GM12878 (cell line): ENCODE results near the gene S100A2. TPM values are rescaled to one million over a fixed set of nuclear protein-coding genes. Genes with fewer than 3 reads are reported as not detected.

Experiments used
- BHLHE40 ChIP-seq, 2 experiments: fragments of 450-650 bp in 1 of 2; IDR thresholded peaks; 2 replicates each; pipeline ENCODE4 v1.6.1; 2011 to 2017; ENCODE audit warnings: low read depth in 2 of 2, borderline replicate concordance in 1 of 2, improper control_type of control experiment in 1 of 2, low read length in 1 of 2, mild to moderate bottlenecking in 1 of 2
- CBX5 ChIP-seq: sonication (generic); IDR thresholded peaks from 2 replicates; pipeline ENCODE4 v1.6.1; 2016; ENCODE audit warnings: low read depth, moderate library complexity, mild to moderate bottlenecking, inconsistent platforms
- CEBPB ChIP-seq, 2 experiments: fragments of 150-350 bp in 1 of 2; IDR thresholded peaks; 2 replicates each; pipeline ENCODE4 v1.6.1; 2012 to 2014; ENCODE audit warnings: low read depth in 2 of 2, low read length in 2 of 2, borderline replicate concordance in 1 of 2, inconsistent platforms in 1 of 2
- CHD2 ChIP-seq: IDR thresholded peaks from 2 replicates; pipeline ENCODE4 v1.6.1; 2011; ENCODE audit warnings: low read depth, low read length, improper control_type of control experiment, borderline replicate concordance
- HCFC1 ChIP-seq: fragments of 150-350 bp; IDR thresholded peaks from 2 replicates; pipeline ENCODE4 v1.6.1; 2014; ENCODE audit warnings: low read length
- HDGF ChIP-seq: fragments of 450-650 bp; IDR thresholded peaks from 2 replicates; pipeline ENCODE4 v1.6.1; 2016; ENCODE audit warnings: antibody characterized with exemption
- IKZF2 ChIP-seq, 2 experiments: fragments of 450-650 bp; IDR thresholded peaks; 2 replicates each; pipeline ENCODE4 v1.6.1; 2017; ENCODE audit warnings: mild to moderate bottlenecking in 2 of 2, moderate library complexity in 2 of 2
- MXI1 ChIP-seq: fragments of 150-350 bp; IDR thresholded peaks from 2 replicates; pipeline ENCODE4 v1.6.1; 2011; ENCODE audit warnings: low read depth, mild to moderate bottlenecking, inconsistent platforms, low read length, improper control_type of control experiment
- PML ChIP-seq: IDR thresholded peaks from 2 replicates; pipeline ENCODE4 v1.6.1; 2012; ENCODE audit warnings: low read length, inconsistent platforms
- POLR2AphosphoS5 ChIP-seq: IDR thresholded peaks from 2 replicates; pipeline ENCODE4 v1.6.1; 2011; ENCODE audit warnings: mild to moderate bottlenecking, low read length, inconsistent platforms
- SMAD5 ChIP-seq: IDR thresholded peaks from 2 replicates; pipeline ENCODE4 v1.6.1; 2016; ENCODE audit warnings: antibody characterized with exemption, low read depth
- SPI1 ChIP-seq: IDR thresholded peaks from 2 replicates; pipeline ENCODE4 v1.6.1; 2011; ENCODE audit warnings: low read depth, mild to moderate bottlenecking, low read length, moderate library complexity, borderline replicate concordance; ENCODE audit not compliant: insufficient read depth
- TARDBP ChIP-seq: IDR thresholded peaks from 2 replicates; pipeline ENCODE4 v1.6.1; 2016; ENCODE audit warnings: borderline replicate concordance
- YY1 ChIP-seq: IDR thresholded peaks from 2 replicates; pipeline ENCODE4 v1.6.1; 2011; ENCODE audit warnings: low read depth, mild to moderate bottlenecking, low read length
- ZNF217 ChIP-seq: fragments of 450-650 bp; IDR thresholded peaks from 2 replicates; pipeline ENCODE4 v1.6.1; 2017; ENCODE audit warnings: antibody characterized with exemption, mild to moderate bottlenecking
- ZSCAN29 ChIP-seq: fragments of 450-650 bp; IDR thresholded peaks from 2 replicates; pipeline ENCODE4 v1.6.1; 2017; ENCODE audit warnings: mild to moderate bottlenecking, moderate library complexity
- polyA plus RNA-seq, 11 experiments: library from polyadenylated mRNA; depleted of rRNA in 4 of 11; unstranded in 6 of 11; stranded (reverse) in 5 of 11; fragments of >200 nt; fragmentation: Nextera tagmentation in 4 of 11; fragmentation: Illumina TruSeq in 1 of 11; extraction: Ambion mirVana in 4 of 11; extraction: Trizol in 1 of 11; gene quantifications; 1 replicate in 1 of 11; 2 replicates in 10 of 11; pipeline versions ENCODE4 v1.2.1 to v1.2.3, GENCODE V29; 2011 to 2016; ENCODE audit warnings: inconsistent platforms in 2 of 11, missing spikeins in 2 of 11, low read depth in 1 of 11
- total RNA-seq, 4 experiments: library from RNA; depleted of rRNA in 3 of 4; stranded (reverse); fragments of >200 nt in 3 of 4; fragmentation: Illumina TruSeq in 1 of 4; extraction: Trizol in 1 of 4; gene quantifications; 2 replicates each; pipeline versions ENCODE4 v1.2.1 to v1.2.3, GENCODE V29; 2013 to 2021
- TF ChIP-seq, protein P1 (sequence below): fragments of 450-650 bp; formaldehyde crosslinking; IDR thresholded peaks from 2 replicates; pipeline ENCODE4 v1.5.0; 2022; ENCODE audit warnings: mild to moderate bottlenecking, missing genetic modification characterization
- TF ChIP-seq, protein P2 (sequence below): fragments of 450-650 bp; conservative IDR thresholded peaks from 2 replicates; pipeline ENCODE4 v1.6.1; 2017; ENCODE audit warnings: mild to moderate bottlenecking, moderate library complexity
- TF ChIP-seq, protein P3 (sequence below): fragments of 450-650 bp; IDR thresholded peaks from 2 replicates; pipeline ENCODE4 v1.6.1; 2016; ENCODE audit warnings: mild to moderate bottlenecking
- TF ChIP-seq, protein P4 (sequence below): fragments of 450-650 bp; IDR thresholded peaks from 2 replicates; pipeline ENCODE4 v1.6.1; 2017; ENCODE audit warnings: antibody characterized with exemption, mild to moderate bottlenecking, moderate library complexity
- TF ChIP-seq, protein P5 (sequence below): IDR thresholded peaks from 2 replicates; pipeline ENCODE4 v1.6.1; 2011; ENCODE audit warnings: low read depth, low read length, improper control_type of control experiment, borderline replicate concordance

Gene S100A2
- total and polyA plus RNA-seq, 10 of the 15 experiments (the other 5 are each of a cell fraction or from before 2014, with no cell fraction given), result 0.11 to 1.5 (median 0.59) TPM; not detected in 2

DNA sequence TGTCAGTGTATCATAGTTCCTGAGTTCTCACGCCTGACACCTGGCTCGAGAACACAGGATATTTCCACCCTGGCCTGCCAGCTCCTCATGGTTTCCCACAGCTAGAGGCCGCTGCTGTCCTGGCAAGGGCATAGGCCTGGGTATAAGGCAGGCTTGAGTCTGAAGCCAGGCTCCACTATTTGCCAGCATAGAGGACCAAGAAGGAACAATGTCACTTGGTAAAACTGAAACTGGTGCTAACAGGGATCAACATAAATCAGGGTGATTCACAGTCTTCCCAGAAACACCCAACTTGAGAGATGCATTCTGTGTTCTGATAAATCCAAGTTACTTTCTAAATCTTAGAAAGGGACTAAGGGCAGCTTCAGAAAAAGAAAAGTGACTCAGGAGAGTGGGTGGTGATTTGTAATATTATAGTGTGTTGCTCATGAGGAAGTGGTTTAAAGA lies 6.9 kb upstream of the S100A2 start (continued):
- TF ChIP-seq, protein P1, sequence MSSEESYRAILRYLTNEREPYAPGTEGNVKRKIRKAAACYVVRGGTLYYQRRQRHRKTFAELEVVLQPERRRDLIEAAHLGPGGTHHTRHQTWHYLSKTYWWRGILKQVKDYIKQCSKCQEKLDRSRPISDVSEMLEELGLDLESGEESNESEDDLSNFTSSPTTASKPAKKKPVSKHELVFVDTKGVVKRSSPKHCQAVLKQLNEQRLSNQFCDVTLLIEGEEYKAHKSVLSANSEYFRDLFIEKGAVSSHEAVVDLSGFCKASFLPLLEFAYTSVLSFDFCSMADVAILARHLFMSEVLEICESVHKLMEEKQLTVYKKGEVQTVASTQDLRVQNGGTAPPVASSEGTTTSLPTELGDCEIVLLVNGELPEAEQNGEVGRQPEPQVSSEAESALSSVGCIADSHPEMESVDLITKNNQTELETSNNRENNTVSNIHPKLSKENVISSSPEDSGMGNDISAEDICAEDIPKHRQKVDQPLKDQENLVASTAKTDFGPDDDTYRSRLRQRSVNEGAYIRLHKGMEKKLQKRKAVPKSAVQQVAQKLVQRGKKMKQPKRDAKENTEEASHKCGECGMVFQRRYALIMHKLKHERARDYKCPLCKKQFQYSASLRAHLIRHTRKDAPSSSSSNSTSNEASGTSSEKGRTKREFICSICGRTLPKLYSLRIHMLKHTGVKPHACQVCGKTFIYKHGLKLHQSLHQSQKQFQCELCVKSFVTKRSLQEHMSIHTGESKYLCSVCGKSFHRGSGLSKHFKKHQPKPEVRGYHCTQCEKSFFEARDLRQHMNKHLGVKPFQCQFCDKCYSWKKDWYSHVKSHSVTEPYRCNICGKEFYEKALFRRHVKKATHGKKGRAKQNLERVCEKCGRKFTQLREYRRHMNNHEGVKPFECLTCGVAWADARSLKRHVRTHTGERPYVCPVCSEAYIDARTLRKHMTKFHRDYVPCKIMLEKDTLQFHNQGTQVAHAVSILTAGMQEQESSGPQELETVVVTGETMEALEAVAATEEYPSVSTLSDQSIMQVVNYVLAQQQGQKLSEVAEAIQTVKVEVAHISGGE (CRISPR knock-in tag), result no peak
- no peak for TF ChIP-seq ZSCAN29
- 0 out of 2 replicates have a peak, but pooled peaks have one; percentile 21 for TF ChIP-seq HCFC1
- TF ChIP-seq POLR2AphosphoS5, result no peak
- TF ChIP-seq CHD2, result no peak
- TF ChIP-seq MXI1, result no peak
- peak; percentile 54; the same call in 1 of the 2 replicates for TF ChIP-seq YY1
- TF ChIP-seq, protein P2, sequence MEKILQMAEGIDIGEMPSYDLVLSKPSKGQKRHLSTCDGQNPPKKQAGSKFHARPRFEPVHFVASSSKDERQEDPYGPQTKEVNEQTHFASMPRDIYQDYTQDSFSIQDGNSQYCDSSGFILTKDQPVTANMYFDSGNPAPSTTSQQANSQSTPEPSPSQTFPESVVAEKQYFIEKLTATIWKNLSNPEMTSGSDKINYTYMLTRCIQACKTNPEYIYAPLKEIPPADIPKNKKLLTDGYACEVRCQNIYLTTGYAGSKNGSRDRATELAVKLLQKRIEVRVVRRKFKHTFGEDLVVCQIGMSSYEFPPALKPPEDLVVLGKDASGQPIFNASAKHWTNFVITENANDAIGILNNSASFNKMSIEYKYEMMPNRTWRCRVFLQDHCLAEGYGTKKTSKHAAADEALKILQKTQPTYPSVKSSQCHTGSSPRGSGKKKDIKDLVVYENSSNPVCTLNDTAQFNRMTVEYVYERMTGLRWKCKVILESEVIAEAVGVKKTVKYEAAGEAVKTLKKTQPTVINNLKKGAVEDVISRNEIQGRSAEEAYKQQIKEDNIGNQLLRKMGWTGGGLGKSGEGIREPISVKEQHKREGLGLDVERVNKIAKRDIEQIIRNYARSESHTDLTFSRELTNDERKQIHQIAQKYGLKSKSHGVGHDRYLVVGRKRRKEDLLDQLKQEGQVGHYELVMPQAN, result no peak
- TF ChIP-seq PML, result no peak
- TF ChIP-seq, protein P3, sequence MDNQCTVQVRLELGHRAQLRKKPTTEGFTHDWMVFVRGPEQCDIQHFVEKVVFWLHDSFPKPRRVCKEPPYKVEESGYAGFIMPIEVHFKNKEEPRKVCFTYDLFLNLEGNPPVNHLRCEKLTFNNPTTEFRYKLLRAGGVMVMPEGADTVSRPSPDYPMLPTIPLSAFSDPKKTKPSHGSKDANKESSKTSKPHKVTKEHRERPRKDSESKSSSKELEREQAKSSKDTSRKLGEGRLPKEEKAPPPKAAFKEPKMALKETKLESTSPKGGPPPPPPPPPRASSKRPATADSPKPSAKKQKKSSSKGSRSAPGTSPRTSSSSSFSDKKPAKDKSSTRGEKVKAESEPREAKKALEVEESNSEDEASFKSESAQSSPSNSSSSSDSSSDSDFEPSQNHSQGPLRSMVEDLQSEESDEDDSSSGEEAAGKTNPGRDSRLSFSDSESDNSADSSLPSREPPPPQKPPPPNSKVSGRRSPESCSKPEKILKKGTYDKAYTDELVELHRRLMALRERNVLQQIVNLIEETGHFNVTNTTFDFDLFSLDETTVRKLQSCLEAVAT, result no peak
- TF ChIP-seq, protein P4, sequence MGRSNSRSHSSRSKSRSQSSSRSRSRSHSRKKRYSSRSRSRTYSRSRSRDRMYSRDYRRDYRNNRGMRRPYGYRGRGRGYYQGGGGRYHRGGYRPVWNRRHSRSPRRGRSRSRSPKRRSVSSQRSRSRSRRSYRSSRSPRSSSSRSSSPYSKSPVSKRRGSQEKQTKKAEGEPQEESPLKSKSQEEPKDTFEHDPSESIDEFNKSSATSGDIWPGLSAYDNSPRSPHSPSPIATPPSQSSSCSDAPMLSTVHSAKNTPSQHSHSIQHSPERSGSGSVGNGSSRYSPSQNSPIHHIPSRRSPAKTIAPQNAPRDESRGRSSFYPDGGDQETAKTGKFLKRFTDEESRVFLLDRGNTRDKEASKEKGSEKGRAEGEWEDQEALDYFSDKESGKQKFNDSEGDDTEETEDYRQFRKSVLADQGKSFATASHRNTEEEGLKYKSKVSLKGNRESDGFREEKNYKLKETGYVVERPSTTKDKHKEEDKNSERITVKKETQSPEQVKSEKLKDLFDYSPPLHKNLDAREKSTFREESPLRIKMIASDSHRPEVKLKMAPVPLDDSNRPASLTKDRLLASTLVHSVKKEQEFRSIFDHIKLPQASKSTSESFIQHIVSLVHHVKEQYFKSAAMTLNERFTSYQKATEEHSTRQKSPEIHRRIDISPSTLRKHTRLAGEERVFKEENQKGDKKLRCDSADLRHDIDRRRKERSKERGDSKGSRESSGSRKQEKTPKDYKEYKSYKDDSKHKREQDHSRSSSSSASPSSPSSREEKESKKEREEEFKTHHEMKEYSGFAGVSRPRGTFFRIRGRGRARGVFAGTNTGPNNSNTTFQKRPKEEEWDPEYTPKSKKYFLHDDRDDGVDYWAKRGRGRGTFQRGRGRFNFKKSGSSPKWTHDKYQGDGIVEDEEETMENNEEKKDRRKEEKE, result no peak
- TF ChIP-seq CEBPB (IDR thresholded peaks at IDR 0.05; ENCODE audit: borderline replicate concordance in 1 of 2, low read depth in 2 of 2, low read length in 2 of 2), result no peak
- TF ChIP-seq IKZF2 (IDR thresholded peaks at IDR 0.05), result peak; percentile 14 to 24; a peak in 1 of 4 replicates
- TF ChIP-seq ZNF217, result no peak
- TF ChIP-seq, protein P5, sequence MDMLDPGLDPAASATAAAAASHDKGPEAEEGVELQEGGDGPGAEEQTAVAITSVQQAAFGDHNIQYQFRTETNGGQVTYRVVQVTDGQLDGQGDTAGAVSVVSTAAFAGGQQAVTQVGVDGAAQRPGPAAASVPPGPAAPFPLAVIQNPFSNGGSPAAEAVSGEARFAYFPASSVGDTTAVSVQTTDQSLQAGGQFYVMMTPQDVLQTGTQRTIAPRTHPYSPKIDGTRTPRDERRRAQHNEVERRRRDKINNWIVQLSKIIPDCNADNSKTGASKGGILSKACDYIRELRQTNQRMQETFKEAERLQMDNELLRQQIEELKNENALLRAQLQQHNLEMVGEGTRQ, result no peak
- no peak for TF ChIP-seq TARDBP
- TF ChIP-seq CBX5, result no peak
- TF ChIP-seq SMAD5, result no peak
- 0 out of 4 replicates have a peak, but pooled peaks of 1 of the 2 experiments have one; percentile 6 for TF ChIP-seq BHLHE40 (IDR thresholded peaks at IDR 0.05; ENCODE audit: borderline replicate concordance in 1 of 2, low read depth in 2 of 2, low read length in 1 of 2)
- peak; percentile 12; the same call in 1 of the 2 replicates for TF ChIP-seq SPI1
- TF ChIP-seq HDGF, result no peak
